HG03095 (cell line): Measurements from ENCODE around the gene OGFRL1.

Experiments used
- ATAC-seq: cut with Tn5 transposase; IDR thresholded peaks from one replicate; pipeline ENCODE4 v1.9.1; 2021; ENCODE audit warnings: moderate library complexity; ENCODE audit not compliant: unreplicated experiment

OGFRL1 gene

DNA sequence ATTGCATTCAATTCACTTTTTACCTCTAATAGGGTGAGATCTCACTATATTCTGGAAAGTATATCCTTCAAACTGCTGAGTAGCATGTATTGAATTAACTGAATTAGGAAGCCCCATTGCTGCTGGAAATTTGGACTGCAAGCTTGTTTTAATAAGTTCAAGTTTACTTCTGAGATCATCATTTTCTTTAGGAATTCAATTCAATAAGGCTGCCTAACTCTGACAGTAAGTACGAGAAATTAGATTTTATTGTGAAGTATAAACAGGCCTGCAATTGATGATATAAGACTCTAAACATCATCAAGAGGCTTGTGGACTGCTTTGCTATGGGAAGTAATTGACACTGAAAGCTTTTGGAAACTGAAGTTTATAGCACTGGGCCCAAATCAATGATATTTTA is 44.4 kb downstream of the OGFRL1 start:
- ATAC-seq, result no peak

DNA sequence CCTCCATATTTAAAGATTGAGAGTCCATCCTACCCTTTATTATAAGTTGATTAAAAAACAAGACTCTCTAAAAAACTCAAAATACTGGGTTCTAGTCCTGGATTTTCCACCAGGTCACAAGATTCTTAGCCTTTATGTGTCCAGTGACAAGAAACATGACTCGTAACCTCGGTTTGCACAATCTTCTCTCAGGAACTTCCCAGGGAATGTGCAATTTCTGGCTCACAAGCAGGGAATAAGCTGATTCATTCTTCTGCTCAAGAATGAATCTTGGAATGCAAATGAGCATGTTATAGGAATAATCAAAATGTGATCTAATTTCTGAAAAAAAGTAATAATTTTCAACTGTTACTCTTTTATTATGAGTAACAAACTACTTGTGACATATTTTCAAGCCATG is 45.1 kb downstream of the OGFRL1 start:
- ATAC-seq, result no peak

DNA sequence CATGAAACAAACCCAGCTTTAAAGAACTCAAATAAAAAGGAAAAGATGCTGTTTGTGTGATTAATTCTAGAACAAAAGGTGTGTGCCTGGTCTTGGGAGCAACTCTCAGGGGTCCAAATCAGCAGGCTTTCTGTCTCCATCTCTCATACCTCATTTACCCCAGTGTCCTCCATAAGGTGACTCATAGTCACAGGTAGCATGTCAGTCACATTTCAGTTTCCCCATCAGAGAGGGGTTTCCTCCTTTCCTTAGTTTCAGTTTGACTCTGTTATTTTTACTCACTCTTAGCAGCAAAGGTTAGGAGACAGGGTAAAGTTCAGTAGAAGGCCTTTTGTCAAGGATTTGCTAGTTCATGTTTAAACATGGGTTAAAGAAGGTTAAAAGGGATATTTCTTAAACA is 46.2 kb downstream of the OGFRL1 start:
- peak; percentile 50 for ATAC-seq

DNA sequence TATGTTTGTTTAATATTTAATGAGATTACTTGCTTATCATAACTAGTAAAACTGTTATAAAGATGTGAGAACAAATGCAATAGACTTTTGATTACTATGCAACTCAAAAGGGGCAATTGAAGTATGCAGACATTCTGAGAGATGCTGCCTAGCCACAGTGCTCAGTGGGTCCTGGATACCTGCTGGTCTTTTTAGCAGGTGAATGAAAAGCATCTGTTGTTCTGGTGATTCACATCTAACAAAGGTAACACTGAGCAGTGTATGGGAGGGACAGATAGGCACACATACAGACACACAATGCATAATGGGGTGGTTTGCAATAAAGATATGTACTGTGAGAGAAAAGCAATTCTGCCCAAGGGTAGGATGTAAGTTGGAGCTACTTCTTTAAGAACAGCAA is 46.9 kb downstream of the OGFRL1 start:
- ATAC-seq, result no peak

DNA sequence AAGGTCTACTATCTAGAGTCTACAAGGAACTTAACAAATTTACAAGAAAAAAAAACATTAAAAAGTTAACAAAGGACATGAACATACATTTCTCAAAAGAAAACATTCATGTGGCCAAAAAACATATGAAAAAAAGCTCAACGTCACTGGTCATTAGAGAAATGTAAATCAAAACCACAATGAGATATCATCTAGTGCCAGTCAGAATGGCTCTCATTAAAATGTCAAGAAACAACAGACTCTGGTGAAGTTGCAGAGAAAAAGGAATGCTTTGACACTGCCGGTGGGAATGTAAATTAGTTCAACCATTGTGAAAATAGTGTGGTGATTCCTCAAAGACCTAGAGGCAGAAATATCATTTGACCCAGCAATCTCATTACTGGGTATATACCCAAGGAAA is 48.3 kb downstream of the OGFRL1 start:
- no peak for ATAC-seq

DNA sequence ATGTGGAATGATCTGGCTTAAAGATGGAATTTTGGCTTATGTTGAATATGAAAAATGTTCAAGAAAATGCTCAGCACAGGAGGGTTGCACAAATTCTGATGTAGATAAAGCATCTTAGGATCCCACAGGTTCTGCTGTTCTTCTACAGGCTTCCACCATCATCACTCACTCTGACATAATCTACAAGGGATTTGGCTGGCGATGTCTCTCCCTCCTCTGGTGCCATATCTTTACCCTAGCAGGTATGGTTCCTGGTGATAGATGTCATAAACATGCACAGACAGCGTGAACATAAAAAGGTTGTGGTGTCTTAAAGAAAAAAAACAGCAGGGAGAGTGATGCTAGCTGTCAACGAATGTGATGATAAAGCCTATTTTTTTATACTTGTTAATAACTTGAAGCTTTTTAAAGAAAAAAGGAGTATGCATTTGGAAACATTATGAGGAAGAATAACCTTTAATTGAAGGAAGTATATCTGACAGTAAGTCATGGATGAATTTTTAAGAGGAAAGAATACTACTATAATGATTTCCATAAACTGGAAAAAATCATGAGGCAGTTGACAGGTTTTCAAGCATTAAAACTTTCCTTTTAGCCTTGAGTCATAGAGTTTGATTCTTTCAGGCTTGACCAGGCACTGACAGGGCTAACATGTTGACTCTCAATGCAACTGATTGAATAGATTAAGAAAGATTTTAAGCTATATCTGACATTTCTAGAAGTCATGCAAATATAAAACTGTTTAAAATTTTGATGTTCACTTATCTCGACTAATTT is 50.1 kb downstream of the OGFRL1 start:
- ATAC-seq, result no peak

DNA sequence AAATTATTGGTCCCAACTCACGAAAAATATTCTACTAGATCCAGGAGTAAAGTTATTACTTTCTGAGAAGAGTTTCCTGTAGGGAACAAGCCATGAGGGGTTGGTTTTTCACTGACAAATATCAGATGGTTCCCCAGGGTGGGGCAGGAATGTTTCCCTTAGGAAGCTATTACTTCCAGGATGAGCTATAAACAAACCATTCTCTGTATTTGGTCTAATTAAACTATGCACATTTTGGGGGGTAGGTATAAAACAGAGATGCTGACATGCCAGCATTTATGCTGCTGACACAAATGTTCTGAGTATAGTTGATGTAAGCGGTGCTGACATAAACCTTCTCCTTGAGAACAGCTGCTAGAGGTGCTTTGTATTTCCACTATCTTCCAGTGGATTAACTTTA is 54.2 kb downstream of the OGFRL1 start:
- no peak for ATAC-seq

DNA sequence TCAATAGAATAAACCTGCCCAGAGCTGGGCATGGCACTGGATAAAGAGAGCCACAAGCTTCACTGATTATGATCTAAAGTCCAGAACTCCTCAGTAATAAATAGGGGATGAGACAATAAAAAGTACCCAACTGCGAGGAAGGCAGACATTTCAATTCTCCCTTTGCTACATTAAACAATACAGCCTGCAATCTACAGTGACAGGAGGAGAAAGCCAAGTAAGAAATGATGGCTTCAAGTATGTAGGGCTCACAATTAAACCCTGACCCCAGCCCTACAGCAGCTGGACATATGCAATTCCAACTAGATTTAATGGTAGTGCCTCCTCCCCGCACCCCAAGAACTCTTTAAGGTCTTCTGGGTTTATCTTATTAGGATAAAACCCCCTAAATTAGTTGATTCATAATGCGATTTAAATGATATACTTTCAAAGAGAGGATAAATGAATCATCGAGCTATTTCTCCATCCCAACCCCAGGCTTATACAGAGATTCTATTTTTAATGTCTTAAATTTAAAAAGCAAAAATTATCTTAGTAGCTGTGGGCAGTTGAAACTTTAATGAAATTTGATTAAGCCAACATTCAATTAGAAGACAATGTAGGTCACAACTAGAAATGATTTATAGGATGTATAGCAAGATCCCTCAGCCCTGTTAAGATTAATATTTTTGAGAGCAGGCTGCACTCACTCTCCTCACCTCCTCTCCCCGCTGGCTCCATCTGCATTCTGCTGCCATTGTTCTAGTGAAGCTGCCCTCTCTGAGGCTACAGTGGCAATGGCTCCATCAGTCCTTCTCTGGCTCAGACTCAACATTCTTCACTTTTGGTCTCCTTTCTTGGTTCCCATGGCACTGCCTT is 57.1 kb downstream of the OGFRL1 start:
- no peak for ATAC-seq

DNA sequence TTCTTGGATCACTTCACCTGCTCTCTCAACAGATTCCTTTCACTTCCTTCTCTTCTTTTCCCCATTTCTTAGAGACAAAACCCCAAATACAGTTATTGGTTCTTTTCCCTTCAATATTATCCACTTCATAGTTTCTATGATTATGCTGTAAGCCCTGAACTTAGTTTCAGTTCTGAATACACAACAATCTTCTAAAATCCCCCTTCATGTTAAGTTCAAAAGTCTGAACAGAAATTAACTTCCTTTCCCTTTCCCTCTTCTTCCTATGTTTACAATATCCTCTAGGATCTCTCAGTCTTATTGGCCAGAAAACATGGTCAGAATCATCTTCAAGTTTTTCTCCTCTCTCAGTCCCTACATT is 57.7 kb downstream of the OGFRL1 start:
- no peak for ATAC-seq

DNA sequence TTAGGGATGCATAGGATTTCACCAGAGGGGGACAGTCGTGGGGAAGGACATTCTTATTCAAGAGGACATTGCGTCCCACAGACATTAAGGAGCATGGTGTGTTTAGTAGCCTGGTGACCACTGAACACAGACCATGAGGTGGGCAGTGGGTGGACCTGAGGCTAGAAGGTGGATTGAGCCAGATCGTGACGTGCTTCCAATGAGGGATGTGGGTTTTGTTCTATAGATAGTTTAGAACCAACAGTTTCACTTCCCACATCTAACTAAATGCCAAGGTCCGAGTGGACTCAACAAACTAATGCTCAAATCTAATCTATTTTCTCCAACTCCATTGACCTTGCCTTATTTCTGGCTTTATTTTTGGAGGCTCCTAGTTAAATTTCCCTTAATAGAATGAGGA is 58.5 kb downstream of the OGFRL1 start:
- ATAC-seq, result no peak

DNA sequence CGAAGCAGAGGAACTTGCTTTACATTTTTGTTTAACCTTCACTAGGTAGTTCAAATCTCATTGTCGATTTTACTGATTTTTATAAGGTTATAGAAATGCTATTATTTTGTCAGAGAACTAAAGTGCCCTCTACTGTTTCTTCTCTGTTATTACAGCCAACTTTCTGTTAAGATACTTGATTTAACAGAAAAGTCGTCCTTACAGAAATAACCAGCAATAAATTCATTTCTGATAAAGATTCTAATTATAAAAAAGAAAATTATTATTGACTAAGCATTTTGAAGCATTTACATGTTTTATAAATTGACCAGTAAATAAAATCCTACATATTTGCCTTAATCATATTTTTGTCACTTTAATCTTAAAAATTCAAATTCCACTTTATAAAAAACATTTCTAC is 60.8 kb downstream of the OGFRL1 start:
- ATAC-seq, result no peak

DNA sequence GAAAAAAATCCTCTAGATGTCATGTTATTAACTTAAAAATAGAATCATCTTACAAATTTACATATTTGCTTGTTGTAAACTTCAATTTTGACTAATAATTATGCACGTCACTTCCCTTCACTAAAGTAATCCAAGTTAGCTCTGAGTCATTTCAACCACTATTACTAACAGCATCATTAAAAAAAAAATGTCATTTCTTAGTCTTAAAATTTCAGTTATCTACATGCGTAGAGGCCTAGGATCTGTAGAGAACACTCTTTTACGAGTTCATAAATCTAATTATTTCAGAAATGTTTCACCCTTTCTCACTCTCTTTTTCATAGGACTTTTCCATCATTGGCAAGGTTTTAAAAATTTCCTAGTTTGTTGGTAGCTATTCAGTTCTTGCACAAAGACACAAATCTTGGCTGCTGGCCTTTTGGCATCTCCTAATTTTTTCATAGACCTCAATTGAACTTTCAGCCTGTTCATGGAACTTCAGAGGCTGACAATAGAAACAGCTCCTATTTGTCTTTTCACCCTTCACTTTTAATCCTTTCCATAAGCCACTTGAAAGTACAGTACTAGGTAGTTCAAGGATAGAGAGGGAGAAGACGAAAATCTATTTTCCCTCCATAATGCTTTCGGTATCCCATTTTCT is 61.5 kb downstream of the OGFRL1 start:
- ATAC-seq, result no peak

DNA sequence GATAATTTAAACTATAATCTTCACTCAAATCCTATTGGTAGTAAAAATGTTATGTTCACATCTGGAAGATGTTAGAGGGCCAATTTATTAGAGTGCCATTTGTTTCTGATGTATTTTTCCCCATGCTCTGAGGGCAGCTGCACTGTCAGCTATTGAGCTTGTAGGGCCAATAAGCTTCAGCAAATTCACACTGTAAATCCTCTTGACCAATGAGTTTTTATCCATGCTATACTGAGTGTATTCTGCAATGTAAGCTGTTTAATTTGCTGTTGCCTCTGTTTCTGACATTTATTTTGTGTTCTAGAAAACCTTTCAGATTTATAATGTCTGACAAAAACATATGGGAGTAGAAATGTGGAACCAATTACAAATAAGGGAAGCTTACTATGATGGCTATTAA is 62.6 kb downstream of the OGFRL1 start:
- ATAC-seq, result no peak
